Naive thymus-derived CD4-positive, alpha-beta T cell (primary cell): Measurements from ENCODE around the gene COL6A5. TPM values are rescaled to one million over a fixed set of nuclear protein-coding genes. Genes with fewer than 3 reads are reported as not detected.

Experiments used
- ATAC-seq: fragments of 150-1000 bp; cut with Tn5 transposase; 2 replicates; pipeline ENCODE4 v1.10.0; 2021; ENCODE audit warnings: mild to moderate bottlenecking, moderate library complexity
- CTCF ChIA-PET: fragments of 350-600 bp; sonication (Branson Sonifier 250); formaldehyde crosslinking; loops from one replicate; lab custom pipeline; 2021; ENCODE audit warnings: antibody characterized with exemption; lab: Charles Lee
- POLR2A ChIA-PET: fragments of 350-600 bp; sonication (Branson Sonifier 250); formaldehyde crosslinking; loops from one replicate; lab custom pipeline; 2021; ENCODE audit warnings: antibody characterized with exemption, inconsistent platforms; lab: Charles Lee
- DNase-seq, 9 donors: peaks; one replicate each; pipeline versions ENCODE4 v3.0.0 to v3.0.0-alpha.2; 2020 to 2022; ENCODE audit warnings: mixed read lengths in 1 of 9
- H3K27ac ChIP-seq: one replicate; pipeline ENCODE4 v1.7.0; 2013; ENCODE audit warnings: mild to moderate bottlenecking, low read depth, low read length, moderate library complexity
- H3K27me3 ChIP-seq, 2 donors: one replicate each; pipeline ENCODE4 v1.7.0; 2013; ENCODE audit warnings: low read length in 2 of 2, mild to moderate bottlenecking in 2 of 2, moderate library complexity in 2 of 2; ENCODE audit not compliant: control insufficient read depth in 2 of 2, insufficient read depth in 2 of 2
- H3K36me3 ChIP-seq, 3 experiments: 1 replicate in 2 of 3; 2 replicates in 1 of 3; pipeline ENCODE4 v1.7.0; 2013; ENCODE audit warnings: low read length in 3 of 3, mild to moderate bottlenecking in 3 of 3, moderate library complexity in 1 of 3; ENCODE audit not compliant: insufficient read depth in 3 of 3, control insufficient read depth in 2 of 3
- H3K4me1 ChIP-seq, 2 donors: one replicate each; pipeline ENCODE4 v1.7.0; 2013; ENCODE audit warnings: low read length in 2 of 2, mild to moderate bottlenecking in 2 of 2, moderate library complexity in 1 of 2; ENCODE audit not compliant: control insufficient read depth in 2 of 2, insufficient read depth in 2 of 2
- H3K4me3 ChIP-seq: 2 replicates; pipeline ENCODE4 v1.7.0; 2013; ENCODE audit warnings: mild to moderate bottlenecking, low read length
- H3K9me3 ChIP-seq, 3 experiments: 1 replicate in 2 of 3; 2 replicates in 1 of 3; pipeline ENCODE4 v1.7.0; 2013; ENCODE audit warnings: low read length in 3 of 3; ENCODE audit not compliant: control insufficient read depth in 2 of 3
- H3K27ac Mint-ChIP-seq, 9 donors: one replicate each; pipeline ENCODE4 v1.8.0; 2020 to 2022; ENCODE audit warnings: mixed read lengths in 9 of 9, mild to moderate bottlenecking in 8 of 9, moderate library complexity in 5 of 9, inconsistent platforms in 2 of 9
- H3K27me3 Mint-ChIP-seq, 5 donors: one replicate each; pipeline ENCODE4 v1.8.0; 2021 to 2022; ENCODE audit warnings: mixed read lengths in 5 of 5, mild to moderate bottlenecking in 1 of 5
- H3K36me3 Mint-ChIP-seq, 5 donors: one replicate each; pipeline ENCODE4 v1.8.0; 2020 to 2022; ENCODE audit warnings: mixed read lengths in 5 of 5, mild to moderate bottlenecking in 3 of 5, inconsistent platforms in 1 of 5
- H3K4me1 Mint-ChIP-seq, 7 donors: one replicate each; pipeline ENCODE4 v1.8.0; 2020 to 2022; ENCODE audit warnings: mixed read lengths in 7 of 7, mild to moderate bottlenecking in 3 of 7, inconsistent platforms in 1 of 7
- H3K4me3 Mint-ChIP-seq, 10 donors: one replicate each; pipeline ENCODE4 v1.8.0; 2020 to 2022; ENCODE audit warnings: mild to moderate bottlenecking in 10 of 10, mixed read lengths in 10 of 10, moderate library complexity in 6 of 10, inconsistent platforms in 2 of 10
- H3K9me3 Mint-ChIP-seq, 11 donors: one replicate each; pipeline ENCODE4 v1.8.0; 2020 to 2022; ENCODE audit warnings: mixed read lengths in 11 of 11, mild to moderate bottlenecking in 4 of 11, inconsistent platforms in 1 of 11, moderate library complexity in 1 of 11
- intact Hi-C, 2 donors: fragments of 100-400 bp; cut with micrococcal nuclease; formaldehyde crosslinking; loops; one replicate each; pipeline ENCODE4 v1.15.1; 2023
- polyA plus RNA-seq, 2 donors: library from polyadenylated mRNA; unstranded; fragments of 300-500 nt; fragmentation: Illumina TruSeq; gene quantifications; one replicate each; pipeline ENCODE4 v1.2.3, GENCODE V29; 2021
- total RNA-seq, 6 experiments: library from RNA in 5 of 6; stranded (reverse) in 5 of 6; gene quantifications; 1 replicate in 5 of 6; 2 replicates in 1 of 6; pipeline ENCODE4 v1.2.3 and lab custom pipeline; 2021 to 2026

The COL6A5 gene
- total and polyA plus RNA-seq, 7 experiments from 2014 or later: 0.05 TPM; not detected in 6

DNA sequence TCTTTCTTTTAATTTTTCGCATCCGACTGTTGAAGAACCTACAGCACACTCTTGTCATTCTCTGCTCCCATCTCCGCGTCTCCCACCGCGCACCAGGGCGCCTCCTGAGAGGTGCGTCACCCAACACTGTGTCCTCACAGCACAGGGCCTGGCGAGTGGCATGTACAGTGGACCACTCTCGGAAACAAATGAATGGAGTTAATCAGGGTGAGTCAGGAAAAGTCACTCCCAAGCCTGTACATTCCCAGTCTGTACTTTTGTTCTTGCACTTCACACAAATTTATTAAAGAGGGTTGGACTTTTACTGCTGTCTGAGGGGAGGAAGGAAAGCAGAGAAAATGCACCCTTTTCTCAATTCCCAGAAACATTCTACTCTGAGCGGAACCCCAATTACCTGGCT is 172.1 kb downstream of the COL6A5 start:
- Mint-ChIP-seq H3K4me1 (peaks cover 0 to 7% (median 0%) of the 10 kb centered on the region in 7 donors), H3K4me3 (no peak overlapping the region), H3K27me3 (peaks cover 26 to 50% (median 45%) of the 10 kb centered on the region in 5 donors), H3K27ac (no peak overlapping the region), H3K9me3 (peaks cover 0 to 6% (median 0%) of the 10 kb centered on the region in 11 donors), H3K36me3 (peaks cover 0 to 3% (median 0%) of the 10 kb centered on the region in 5 donors)
- intact Hi-C loops: no loop called here
- H3K4me3 ChIP-seq: no peak overlapping the region
- H3K9me3 ChIP-seq: no peaks in the 10 kb centered on the region
- no peak overlapping the region for H3K27ac ChIP-seq
- DNase-seq (no peak), ATAC-seq (no peak)
- peaks cover 0 to 5% of the 10 kb centered on the region in 2 donors for H3K27me3 ChIP-seq
- ChIA-PET CTCF (no interaction called here), POLR2A (no interaction called here)
- no peaks in the 10 kb centered on the region for H3K36me3 ChIP-seq
- no peaks in the 10 kb centered on the region for H3K4me1 ChIP-seq

GRCh38 chr3:130519754-130520153 is 174.3 kb downstream of the COL6A5 start:
- Histone ChIP-seq H3K4me1 (no peaks in the 10 kb centered on the region), H3K4me3 (no peak overlapping the region), H3K27me3 (peaks cover 0 to 5% of the 10 kb centered on the region in 2 donors), H3K27ac (no peak overlapping the region), H3K9me3 (no peaks in the 10 kb centered on the region), H3K36me3 (no peaks in the 10 kb centered on the region)
- intact Hi-C loops: no loop called here
- POLR2A ChIA-PET: no interaction called here
- Mint-ChIP-seq H3K4me3 (no peak overlapping the region), H3K9me3 (peaks cover 0 to 3% (median 0%) of the 10 kb centered on the region in 11 donors), H3K36me3 (peaks cover 0 to 4% (median 0%) of the 10 kb centered on the region in 5 donors), H3K4me1 (peaks cover 0 to 7% (median 0%) of the 10 kb centered on the region in 7 donors), H3K27ac (no peak overlapping the region), H3K27me3 (peaks cover 34 to 55% (median 43%) of the 10 kb centered on the region in 5 donors)
- CTCF ChIA-PET: no interaction called here
- no peak for DNase-seq
- no peak for ATAC-seq

GRCh38 chr3:130522399-130522798 is 176.9 kb downstream of the COL6A5 start:
- Histone ChIP-seq H3K9me3 (no peaks in the 10 kb centered on the region), H3K27ac (no peak overlapping the region), H3K4me1 (no peaks in the 10 kb centered on the region), H3K36me3 (no peaks in the 10 kb centered on the region), H3K27me3 (no peaks in the 10 kb centered on the region), H3K4me3 (no peak overlapping the region)
- ChIA-PET POLR2A (no interaction called here), CTCF (no interaction called here)
- ATAC-seq (no peak), DNase-seq (no peak)
- no peak overlapping the region for H3K4me3 Mint-ChIP-seq
- peaks cover 0 to 4% (median 0%) of the 10 kb centered on the region in 5 donors for H3K36me3 Mint-ChIP-seq
- intact Hi-C loops: no loop called here
- H3K27ac Mint-ChIP-seq: no peak overlapping the region
- H3K9me3 Mint-ChIP-seq: peaks cover 0 to 2% (median 0%) of the 10 kb centered on the region in 11 donors
- H3K4me1 Mint-ChIP-seq: peaks cover 0 to 3% (median 0%) of the 10 kb centered on the region in 7 donors
- peaks cover 17 to 46% (median 33%) of the 10 kb centered on the region in 5 donors for H3K27me3 Mint-ChIP-seq

- no peak overlapping the region for H3K4me3 ChIP-seq
- H3K27ac ChIP-seq: no peak overlapping the region
- H3K4me1 Mint-ChIP-seq: peaks cover 7 to 26% (median 19%) of the 10 kb centered on the region in 7 donors
- H3K36me3 ChIP-seq: no peaks in the 10 kb centered on the region
- H3K27me3 ChIP-seq: no peaks in the 10 kb centered on the region
- H3K4me1 ChIP-seq: peaks cover 0 to 9% of the 10 kb centered on the region in 2 donors
- H3K27ac Mint-ChIP-seq: no peak overlapping the region
- H3K27me3 Mint-ChIP-seq: peaks cover 9 to 20% (median 13%) of the 10 kb centered on the region in 5 donors
- DNase-seq: no peak
- ChIA-PET CTCF (no interaction called here), POLR2A (no interaction called here)
- no peak overlapping the region for H3K4me3 Mint-ChIP-seq
- H3K9me3 ChIP-seq: no peaks in the 10 kb centered on the region
- intact Hi-C loops: no loop called here
- H3K9me3 Mint-ChIP-seq: peaks cover 0 to 2% (median 0%) of the 10 kb centered on the region in 11 donors
- ATAC-seq: no peak
- peaks cover 0 to 4% (median 0%) of the 10 kb centered on the region in 5 donors for H3K36me3 Mint-ChIP-seq
Observed at GRCh38 chr3:130527426-130527825, 182.0 kb downstream of the COL6A5 start.

DNA sequence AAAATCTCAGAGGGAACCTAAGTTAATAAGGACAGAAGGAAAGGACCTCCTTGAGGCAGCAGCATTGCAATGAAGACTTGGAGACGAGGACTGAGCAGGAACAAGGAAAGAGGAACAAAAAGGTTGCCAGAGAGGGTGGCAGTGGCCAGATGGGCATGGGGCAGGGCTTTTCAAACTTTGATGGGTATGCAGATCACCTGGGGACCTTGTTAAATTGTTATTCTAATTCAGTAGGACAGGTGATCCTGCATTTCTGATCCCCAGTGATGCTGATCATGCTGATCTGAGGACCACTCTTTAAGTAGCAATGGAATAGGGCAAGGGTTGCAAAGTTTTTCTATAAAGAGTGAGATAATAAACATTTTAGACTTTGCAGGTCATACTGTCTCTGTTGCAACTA is 182.6 kb downstream of the COL6A5 start:
- Histone ChIP-seq H3K27ac (no peak overlapping the region), H3K27me3 (no peaks in the 10 kb centered on the region), H3K4me3 (no peak overlapping the region), H3K9me3 (no peaks in the 10 kb centered on the region), H3K4me1 (peaks cover 0 to 9% of the 10 kb centered on the region in 2 donors), H3K36me3 (no peaks in the 10 kb centered on the region)
- intact Hi-C loops: no loop called here
- peak overlapping the region in 2 of 9 donors; percentile 3 to 28 for H3K27ac Mint-ChIP-seq
- POLR2A ChIA-PET: no interaction called here
- DNase-seq: no peak
- peaks cover 7 to 26% (median 19%) of the 10 kb centered on the region in 7 donors for H3K4me1 Mint-ChIP-seq
- H3K9me3 Mint-ChIP-seq: peaks cover 0 to 2% (median 0%) of the 10 kb centered on the region in 11 donors
- peaks cover 0 to under 1% (median 0%) of the 10 kb centered on the region in 5 donors for H3K36me3 Mint-ChIP-seq
- ATAC-seq: no peak
- peaks cover 2 to 13% (median 11%) of the 10 kb centered on the region in 5 donors for H3K27me3 Mint-ChIP-seq
- CTCF ChIA-PET: no interaction called here
- peak overlapping the region in 1 of 10 donors; percentile 10 for H3K4me3 Mint-ChIP-seq

- CTCF ChIA-PET: no interaction called here
Observed at GRCh38 chr3:130529486-130530215, 184.2 kb downstream of the COL6A5 start.

More at GRCh38 chr3:130529486-130530215, 184.2 kb downstream of the COL6A5 start:
- Mint-ChIP-seq H3K4me1 (peaks cover 7 to 26% (median 19%) of the 10 kb centered on the region in 7 donors), H3K9me3 (peaks cover 0 to 2% (median 0%) of the 10 kb centered on the region in 11 donors), H3K27me3 (peaks cover 0 to 14% (median 6%) of the 10 kb centered on the region in 5 donors), H3K4me3 (peak overlapping the region in 2 of 10 donors; percentile 30 to 37), H3K36me3 (no peaks in the 10 kb centered on the region), H3K27ac (peak overlapping the region in 8 of 9 donors; percentile 9 to 86 (median 76))
- no peak for ATAC-seq
- Histone ChIP-seq H3K27ac (peak overlapping the region; percentile 10), H3K27me3 (no peaks in the 10 kb centered on the region), H3K4me1 (peaks cover 0 to 9% of the 10 kb centered on the region in 2 donors), H3K9me3 (no peaks in the 10 kb centered on the region), H3K36me3 (no peaks in the 10 kb centered on the region), H3K4me3 (no peak overlapping the region)
- DNase-seq: no peak
- POLR2A ChIA-PET: no interaction called here
- intact Hi-C loops: no loop called here
